HG03432 (cell line): ENCODE results near the gene ZNF534.
"Not testable (repeated sequence)": the region's sequence is repeated elsewhere in the genome, so short reads cannot be mapped to it uniquely, and the experiment has no call there.

ENCODE experiments used
- ATAC-seq: cut with Tn5 transposase; IDR thresholded peaks from one replicate; pipeline ENCODE4 v1.9.1; 2021; ENCODE audit warnings: mild to moderate bottlenecking, moderate library complexity; ENCODE audit not compliant: unreplicated experiment

ZNF534 gene

DNA sequence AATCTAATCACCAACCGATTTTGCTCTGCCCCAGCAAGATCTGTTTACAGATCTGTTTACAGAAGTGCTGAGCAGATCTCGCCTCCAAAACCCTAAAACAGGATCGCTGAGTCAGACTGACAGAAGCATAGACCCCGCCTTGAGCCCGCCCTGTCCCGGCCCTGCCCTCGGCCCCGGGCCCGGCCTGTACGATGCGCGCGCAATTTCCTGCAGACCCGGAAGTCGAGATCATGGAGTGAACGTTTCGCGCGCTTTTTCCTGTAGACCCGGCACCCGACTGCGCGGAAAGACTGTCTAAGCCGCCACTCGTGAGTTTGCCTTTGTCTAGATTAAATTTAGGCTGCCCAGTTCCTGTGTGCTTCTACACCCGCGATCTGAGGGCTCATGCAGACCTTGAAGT, at the start of gene ZNF534:
Gene ZNF534, plus strand, starts transcription at position 212 of the 400 bp plus-strand sequence. CDS start 2,327 bp downstream, outside the sequence.
- no peak for ATAC-seq

DNA sequence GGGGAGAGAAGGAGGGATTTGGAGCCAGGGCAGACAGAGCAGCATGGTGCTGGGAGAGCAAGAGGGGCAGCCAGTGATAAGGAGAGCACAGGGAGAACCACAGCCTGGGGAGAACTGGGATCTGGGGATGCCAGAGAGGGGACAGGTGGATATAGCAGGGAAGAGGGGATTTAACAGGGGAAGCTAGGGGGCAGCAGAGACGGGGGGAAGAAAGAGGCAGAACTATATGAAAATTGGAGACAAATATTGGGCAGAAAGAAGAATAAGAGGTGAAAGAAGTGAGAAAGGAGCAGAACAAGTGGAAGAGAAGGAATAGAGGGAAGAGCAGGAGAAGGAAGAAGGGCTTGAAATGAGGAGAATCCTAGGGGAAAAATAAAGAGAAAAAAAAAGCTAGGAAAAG, 37.8 kb upstream of the ZNF534 start:
- ATAC-seq: no peak

DNA sequence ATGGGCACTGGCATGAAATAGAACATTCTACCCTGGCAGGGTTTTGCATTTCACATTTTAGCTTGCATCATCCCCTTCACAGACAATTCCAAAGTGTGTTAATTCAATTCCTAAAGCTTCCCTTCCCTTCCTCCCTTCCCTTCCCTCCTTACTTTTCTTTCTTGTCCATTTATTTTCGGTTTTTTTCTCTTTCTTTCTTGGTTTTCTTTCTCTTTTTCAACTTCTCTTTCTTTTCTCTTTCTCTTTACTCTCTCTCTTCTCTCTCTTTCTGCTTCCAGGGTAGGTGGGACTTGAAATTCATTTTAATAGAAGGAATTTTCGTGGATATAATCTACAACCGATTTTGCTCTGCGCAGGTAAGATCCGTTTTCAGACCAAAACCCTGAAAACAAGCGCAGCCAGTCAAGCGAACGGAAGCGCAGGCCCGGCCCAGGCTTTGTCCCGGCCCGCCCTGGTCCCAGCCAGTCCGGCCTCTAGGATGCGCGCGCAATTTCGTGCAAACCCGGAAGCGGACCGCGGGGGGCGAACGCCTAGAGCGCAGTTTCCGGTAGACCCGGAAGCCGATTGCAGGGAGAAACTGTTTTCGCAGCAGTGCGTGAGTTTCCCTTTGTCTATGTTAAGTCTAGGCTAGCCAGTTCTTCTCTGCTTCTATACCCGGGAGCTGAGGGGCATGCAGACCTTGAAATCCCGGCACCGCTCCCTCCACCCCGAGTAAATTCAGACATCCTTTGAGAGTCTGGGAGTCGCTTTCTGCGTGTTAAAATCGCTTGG, 31.5 kb upstream of the ZNF534 start, which contains the start of gene ZNF528:
Gene ZNF528, plus strand, starts transcription at position 540 of the 771 bp plus-strand sequence. CDS start 4,165 bp downstream, outside the sequence.
- ATAC-seq: peak; percentile 90

DNA sequence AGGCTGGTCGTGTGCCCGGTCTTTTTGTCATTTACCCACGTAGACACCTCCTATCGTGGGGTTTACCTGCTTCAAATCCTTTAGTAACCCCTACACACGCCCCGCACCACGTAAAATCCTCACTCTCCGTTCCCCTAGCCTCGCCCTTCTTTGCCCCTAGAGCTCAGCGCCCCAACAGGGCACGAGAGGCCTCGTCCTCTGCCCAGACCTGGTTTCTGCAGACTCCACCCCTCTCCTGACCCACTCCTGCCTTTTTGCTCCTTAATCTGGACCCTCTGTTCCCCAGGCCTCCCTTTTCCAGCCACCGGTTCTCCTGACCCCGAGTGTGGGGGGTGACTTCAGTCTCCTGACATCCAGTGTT, 30.9 kb upstream of the ZNF534 start:
- no peak for ATAC-seq

DNA sequence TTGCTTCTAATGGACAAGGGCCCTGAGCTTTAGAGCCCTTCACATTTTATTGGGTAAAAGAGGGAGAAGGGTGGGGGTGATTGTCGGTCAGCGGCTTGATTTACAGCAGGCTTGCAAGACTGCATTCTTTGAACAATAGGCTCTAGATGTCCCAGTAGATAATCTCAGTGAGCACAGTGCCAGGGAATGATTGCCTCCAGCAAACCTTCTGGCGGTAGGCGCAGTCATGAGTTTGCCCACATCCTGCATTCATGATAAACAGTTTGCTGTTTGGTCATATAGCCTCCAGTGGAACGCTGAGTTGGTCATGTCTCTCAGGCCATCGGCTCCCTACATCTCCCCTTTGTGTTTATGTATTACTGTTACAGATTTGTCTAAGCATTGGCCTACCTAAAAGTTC, 18.7 kb upstream of the ZNF534 start:
- ATAC-seq: no peak

DNA sequence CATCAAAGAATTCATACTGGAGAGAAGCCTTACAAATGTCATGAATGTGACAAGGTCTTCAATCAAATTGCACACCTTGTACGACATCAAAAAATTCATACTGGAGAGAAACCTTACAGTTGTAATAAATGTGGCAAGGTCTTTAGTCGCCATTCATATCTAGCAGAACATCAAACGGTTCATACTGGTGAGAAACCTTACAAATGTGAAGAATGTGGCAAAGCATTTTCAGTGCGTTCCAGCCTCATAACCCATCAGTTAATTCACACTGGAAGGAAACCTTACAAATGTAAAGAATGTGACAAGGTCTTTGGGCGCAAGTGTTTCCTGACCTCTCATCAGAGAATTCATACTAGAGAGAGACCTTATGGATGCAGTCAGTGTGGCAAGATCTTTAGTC, 13.2 kb upstream of the ZNF534 start:
- no peak for ATAC-seq

DNA sequence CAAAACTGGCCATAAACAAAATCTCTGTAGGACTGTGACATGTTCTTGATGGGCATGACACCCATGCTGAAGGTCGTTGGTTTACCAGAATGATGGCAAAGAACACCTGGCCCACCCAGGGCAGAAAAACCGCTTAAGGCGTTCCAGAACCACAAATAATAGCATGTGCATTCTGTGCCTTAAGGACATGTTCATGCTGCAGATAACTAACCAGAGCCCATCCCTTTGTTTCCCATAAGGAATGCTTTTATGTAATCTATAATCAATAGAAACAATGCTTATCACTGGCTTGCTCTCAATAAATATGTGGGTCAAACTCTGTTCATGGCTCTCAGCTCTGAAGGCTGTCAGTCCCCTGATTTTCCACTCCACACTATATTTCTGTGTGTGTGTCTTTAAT, 13.2 kb downstream of the ZNF534 start:
- ATAC-seq: no peak

DNA sequence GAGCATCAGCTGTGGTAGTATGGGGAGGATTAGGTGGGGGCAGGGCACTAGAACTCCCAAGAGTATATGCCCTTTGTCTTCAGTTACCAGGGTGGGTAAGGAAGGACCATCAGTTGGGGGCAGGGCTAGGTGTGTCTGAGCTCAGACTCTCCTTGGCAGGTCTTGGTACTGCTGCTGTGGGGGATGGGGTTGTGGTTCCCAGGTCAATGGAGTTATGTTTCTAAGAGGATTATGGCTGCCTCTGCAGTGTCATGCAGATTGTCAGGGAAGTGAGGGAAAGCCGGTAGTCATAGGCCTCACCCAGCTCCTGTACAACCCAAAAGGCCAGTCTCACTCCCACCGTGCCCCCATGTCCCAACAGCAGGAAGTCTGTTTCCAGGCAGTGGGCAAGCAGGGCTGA, 15.6 kb downstream of the ZNF534 start:
- no peak for ATAC-seq

DNA sequence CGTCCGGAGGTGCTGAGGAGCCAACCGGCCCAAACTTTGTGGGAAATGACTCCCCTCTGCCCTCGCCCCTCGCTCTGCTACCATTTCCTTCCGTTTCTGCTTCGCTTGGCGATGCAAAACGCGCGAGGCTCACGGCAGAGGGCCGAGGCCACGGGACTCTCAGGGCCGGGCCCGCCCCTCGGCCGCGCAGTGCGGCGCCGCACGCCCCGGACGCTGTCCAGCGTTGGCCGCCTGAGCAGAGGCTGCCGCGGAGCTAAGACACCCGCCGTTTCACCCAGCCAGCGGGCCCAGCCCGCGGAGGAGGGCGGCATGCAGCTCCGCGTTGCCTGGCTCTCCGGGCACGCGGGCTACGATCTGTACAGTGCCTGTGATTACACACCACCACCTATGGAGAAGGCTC, 22.3 kb downstream of the ZNF534 start:
- ATAC-seq: no peak

DNA sequence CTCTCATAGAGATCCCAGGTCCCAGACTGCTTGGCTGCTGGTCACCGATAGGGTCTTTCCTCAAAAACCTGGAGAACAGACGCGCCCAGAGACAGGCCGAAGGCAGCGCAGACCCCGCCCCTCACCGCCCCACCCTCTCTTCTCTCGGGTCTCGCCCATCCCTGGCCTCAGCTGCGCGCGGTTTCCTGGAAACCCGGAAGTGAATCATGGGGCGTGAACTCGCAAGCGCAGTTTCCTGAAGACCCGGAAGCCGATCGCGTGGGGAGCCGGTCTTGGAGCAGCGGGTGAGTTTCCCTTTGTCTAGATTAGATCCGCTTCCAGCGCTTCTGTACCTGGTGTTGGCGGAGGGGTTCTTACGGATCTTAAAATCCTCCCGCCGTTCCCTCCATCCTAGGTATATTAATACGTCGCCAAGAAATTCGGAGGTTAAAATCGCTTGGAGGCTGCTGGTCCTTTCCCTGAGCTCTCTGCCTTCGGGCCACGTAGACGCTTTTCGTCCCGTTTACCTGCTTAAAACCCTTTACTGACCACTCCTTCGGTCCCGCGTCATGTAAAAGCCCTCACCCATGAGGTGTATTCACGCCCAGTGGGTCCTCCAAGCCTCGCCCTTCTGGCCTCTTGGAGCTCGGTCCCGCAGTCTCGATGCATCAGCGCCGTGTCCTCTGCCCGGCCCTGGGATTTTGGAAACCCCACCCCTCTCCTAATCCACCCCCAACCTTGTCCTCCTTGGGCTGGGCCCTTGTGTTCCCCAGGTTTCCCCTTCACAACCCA, 24.6 kb downstream of the ZNF534 start, which contains the start of gene ZNF578:
Gene ZNF578, plus strand, starts transcription at position 230 of the 771 bp plus-strand sequence. CDS start 48,293 bp downstream, outside the sequence.
- no peak for ATAC-seq

DNA sequence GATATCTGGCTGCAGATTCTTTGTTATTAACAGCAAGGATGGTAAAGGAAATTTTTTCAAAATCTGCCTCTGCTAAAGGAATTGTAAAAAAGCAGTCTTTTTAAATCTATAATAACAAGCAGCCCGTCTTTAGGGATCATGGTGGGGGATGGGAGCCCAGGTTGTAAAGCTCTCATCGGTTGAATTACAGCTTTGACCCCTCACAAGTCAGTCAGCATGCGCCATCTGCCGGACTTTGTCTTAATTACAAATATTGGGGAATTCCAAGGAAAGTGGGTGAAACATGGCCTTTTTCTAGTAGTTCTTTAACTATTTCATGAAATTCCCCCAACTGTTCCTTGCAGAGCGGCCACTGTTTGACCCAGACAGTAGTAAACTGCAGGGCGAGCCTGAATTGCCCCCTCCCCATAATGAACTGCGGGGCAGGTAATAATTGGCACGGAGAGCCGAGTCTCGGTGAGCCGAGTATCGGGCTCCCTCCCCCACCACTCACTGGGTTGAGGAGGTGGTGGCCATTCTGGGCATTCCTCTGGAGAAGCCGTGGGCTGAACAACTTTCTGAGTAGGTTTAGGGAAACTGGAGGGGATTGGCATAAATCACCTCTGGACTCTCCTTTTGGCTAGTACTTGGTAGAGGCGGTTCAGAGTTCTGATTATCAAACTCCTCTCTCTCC, 36.0 kb downstream of the ZNF534 start:
- ATAC-seq: no peak

DNA sequence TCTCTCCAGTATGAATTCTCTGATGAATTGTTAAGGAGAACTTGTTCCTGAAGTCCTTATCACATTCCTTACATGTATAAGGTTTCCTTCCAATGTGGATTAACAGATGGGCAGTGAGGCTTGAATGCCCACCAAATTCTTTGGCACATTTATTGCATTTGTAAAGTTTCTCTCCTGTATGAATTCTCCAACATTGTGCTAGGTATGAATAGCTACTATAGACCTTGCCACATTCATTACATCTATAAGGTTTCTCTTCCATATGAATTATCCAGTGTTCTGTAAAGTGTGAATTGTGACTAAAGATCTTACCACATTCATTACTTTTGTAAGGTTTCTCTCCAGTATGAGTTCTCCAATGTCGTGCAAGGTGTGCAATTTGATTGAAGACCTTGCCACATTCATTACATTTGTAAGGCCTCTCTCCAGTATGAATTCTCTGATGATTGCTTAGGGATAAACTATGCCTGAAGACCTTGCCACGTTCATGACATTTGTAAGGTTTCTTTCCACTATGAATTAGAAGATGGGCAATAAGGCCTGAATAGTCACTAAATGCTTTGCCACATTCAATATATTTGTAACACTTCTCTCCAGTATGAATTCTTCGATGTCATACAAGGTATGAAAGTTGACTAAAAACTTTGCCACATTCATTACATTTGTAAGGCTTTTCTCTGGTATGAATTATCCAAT, 44.9 kb downstream of the ZNF534 start:
- no peak for ATAC-seq

DNA sequence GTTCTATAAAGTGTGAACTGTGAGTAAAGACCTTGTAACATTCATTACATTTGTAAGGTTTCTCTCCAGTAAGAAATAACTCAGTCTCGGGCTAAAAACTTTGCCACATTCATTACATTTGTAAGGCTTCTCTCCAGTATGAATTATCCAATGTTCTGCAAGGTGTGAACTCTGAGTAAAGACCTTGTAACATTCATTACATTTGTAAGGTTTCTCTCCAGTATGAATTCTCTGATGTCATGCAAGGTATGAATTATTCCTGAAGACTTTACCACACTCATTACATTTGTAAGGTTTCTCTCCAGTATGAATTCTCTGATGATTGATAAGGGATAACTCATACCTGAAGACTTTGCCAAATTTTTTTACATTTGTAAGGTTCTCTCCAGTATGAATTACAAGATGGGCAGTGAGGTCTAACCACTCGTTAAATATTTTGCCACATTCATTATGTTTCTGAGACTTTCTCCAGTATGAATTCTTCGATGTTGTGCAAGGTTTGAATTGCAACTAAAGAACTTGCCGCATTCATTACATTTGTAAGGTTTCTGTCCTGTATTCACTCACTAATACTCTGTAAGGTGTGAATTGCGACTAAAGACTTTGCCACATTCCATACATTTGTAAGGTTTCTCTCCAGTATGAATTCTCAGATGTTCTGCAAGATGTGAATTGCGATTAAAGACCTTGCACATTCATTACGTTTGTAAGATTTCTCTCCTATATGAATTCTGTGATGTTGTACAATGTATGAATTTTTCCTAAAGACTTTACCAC, 45.6 kb downstream of the ZNF534 start:
- no peak for ATAC-seq

DNA sequence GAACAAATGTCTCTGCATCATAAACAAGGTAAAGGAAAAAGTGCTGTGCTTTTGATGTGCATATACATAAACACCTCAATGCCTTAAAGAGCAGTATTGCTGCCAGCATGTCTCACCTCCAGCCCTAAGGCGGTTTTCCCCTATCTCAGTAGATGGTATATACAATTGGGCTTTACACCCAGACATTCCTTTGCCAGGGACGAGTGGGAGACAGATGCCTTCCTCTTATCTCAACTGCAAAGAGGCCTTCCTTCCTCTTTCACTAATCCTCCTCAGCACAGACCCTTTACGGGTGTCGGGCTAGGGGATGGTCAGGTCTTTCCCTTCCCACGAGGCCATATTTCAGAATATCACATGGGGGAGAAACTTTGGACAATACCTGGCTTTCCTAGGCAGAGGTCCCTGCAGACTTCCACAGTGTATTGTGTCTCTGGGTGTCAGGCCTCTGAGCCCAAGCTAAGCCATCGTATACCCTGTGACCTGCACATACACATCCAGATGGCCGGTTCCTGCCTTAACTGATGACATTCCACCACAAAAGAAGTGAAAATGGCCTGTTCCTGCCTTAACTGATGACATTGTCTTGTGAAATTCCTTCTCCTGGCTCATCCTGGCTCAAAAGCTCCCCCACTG, 55.3 kb downstream of the ZNF534 start:
- ATAC-seq: not testable (repeated sequence)

DNA sequence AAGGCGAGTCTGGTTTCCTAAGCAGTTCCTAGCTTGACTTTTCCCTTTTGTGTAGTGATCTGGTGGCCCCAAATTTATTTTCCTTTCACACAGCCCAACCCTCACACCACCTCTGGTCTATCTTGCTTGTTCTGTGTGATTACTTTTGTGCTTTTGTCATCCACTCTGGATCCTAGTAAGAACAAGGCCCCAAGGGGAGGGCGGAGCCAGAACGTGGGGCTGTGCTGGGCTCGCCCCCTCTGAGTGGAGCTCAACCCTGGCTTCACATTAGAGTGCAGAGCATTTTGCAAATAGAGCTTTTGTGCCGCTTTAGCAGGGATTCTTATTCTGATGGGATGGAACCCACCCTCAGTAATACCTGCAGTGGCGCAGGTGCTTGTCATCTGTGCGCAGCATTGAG, 56.1 kb downstream of the ZNF534 start:
- not testable (repeated sequence) for ATAC-seq

DNA sequence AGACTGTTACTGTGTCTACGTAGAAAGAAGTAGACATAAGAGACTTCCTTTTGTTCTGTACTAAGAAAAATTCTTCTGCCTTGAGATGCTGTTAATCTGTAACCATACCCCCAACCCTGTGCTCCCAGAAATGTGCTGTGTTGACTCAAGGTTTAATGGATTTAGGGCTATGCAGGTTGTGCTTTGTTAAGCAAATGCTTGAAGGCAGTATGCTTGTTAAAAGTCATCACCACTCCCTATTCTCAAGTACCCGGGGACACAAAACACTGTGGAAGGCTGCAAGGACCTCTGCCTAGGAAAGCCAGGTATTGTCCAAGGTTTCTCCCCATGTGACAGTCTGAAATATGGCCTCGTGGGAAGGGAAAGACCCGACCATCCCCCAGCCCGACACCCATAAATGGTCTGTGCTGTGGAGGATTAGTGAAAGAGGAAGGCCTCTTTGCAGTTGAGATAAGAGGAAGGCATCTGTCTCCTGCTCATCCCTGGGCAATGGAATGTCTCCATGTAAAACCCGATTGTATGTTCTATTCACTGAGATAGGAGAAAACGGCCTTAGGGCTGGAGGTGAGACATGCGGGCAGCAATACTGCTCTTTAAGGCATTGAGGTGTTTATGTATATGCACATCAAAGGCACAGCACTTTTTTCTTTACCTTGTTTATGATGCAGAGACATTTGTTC, 56.8 kb downstream of the ZNF534 start:
- not testable (repeated sequence) for ATAC-seq

DNA sequence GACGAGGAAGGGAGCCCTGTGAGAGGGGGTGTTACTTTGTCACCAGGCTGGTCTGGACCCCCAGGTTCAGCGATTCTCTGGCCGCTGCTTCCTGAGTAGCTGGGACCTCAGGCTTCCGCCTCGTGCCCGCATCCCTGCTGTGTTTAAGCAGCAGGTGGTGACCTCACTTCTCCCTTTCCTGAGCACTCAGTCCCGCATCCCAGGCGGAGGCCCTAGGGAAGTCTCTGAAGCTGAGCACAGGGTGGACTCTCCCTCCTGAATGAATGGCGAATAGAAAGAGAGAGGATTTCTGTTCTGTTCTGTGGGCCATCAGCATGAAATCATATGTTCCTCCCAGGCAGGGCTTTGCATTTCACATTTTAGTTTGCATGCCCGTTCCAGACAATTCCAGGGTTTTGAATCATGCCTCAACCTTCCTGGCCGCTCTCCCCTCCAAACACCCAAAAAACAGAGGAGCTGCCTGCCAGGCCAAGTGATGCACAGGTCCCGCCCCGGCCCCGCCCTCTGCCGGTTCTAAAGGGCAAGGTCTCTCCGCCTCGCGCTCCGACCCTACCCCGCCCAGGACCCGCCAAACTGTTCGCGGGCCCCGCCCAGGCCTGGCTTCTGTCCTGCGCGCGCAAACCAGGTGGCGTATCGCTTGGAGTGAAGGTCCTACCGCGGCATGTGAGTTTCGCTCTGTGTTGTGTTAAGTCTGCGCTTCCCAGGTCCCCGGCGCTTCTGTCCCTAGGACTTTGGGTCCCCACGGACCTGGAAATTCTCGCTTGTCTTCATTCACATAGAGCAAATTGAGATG, 63.4 kb downstream of the ZNF534 start:
- ATAC-seq: no peak

DNA sequence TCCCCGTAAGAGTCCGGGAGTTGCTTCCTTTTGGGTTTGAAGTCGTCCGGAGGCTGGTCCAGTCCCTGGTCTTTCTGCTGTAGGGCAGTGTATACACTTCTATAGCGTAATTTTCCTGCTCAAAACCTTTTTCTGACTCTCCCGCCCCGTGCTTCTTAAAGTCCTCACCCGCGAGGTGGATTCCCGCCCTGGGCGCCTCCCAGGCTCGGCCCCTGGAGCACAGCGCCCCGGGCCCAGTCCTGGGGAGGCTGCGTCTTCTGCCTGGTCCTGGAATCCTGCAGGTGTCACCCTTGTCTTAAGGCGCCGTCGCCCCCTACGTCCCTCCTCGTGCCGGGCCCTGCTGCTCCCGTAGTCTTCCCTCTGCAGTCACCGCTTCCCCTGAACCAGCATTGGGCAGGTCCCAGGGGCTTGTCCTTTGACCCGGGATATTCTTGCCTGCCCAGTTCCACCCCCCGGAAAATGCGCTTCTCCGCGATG, 64.1 kb downstream of the ZNF534 start:
- no peak for ATAC-seq
